CD4-positive, alpha-beta T cell (primary cell): Measurements from ENCODE around the gene SPCS1. TPM values are rescaled to one million over a fixed set of nuclear protein-coding genes. Genes with fewer than 3 reads are reported as not detected.

Source experiments
- ATAC-seq: fragments of 200-7000 bp; cut with Tn5 transposase; one replicate; pipeline ENCODE4 v1.10.0; 2022; ENCODE audit warnings: mild to moderate bottlenecking; ENCODE audit not compliant: poor library complexity
- CTCF ChIA-PET: fragments of 350-600 bp; sonication (Branson Sonifier 250); formaldehyde crosslinking; loops from one replicate; lab custom pipeline; 2021; ENCODE audit warnings: antibody characterized with exemption, inconsistent platforms; lab: Charles Lee
- POLR2A ChIA-PET: fragments of 350-600 bp; sonication (Branson Sonifier 250); formaldehyde crosslinking; loops from one replicate; lab custom pipeline; 2021; ENCODE audit warnings: antibody characterized with exemption, inconsistent platforms; lab: Charles Lee
- DNase-seq, 14 experiments: peaks; one replicate each; pipeline ENCODE4 v3.0.0-alpha.2; 2013 to 2020; ENCODE audit warnings: mixed read lengths in 2 of 14
- H3K27ac ChIP-seq, 2 donors: one replicate each; pipeline versions ENCODE4 v1.5.1 to v1.7.0; 2013; ENCODE audit warnings: low read length in 2 of 2, low read depth in 1 of 2, mild to moderate bottlenecking in 1 of 2
- H3K27me3 ChIP-seq, 2 experiments: 1 replicate in 1 of 2; 2 replicates in 1 of 2; pipeline versions ENCODE4 v1.6.1 to v1.7.0; 2013; ENCODE audit warnings: low read length in 2 of 2, control low read depth in 1 of 2, mild to moderate bottlenecking in 1 of 2, moderate library complexity in 1 of 2; ENCODE audit not compliant: insufficient read depth in 2 of 2, control insufficient read depth in 1 of 2
- H3K36me3 ChIP-seq: one replicate; pipeline ENCODE4 v1.6.1; 2013; ENCODE audit warnings: low read length, control low read depth; ENCODE audit not compliant: insufficient read depth
- H3K4me1 ChIP-seq: one replicate; pipeline ENCODE4 v1.6.1; 2013; ENCODE audit warnings: low read length, control low read depth; ENCODE audit not compliant: insufficient read depth
- H3K4me3 ChIP-seq: one replicate; pipeline ENCODE4 v1.5.1; 2013; ENCODE audit warnings: mild to moderate bottlenecking, low read length, moderate library complexity
- H3K9me3 ChIP-seq, 2 experiments: 1 replicate in 1 of 2; 2 replicates in 1 of 2; pipeline versions ENCODE4 v1.6.1 to v1.7.0; 2013; ENCODE audit warnings: low read length in 2 of 2, mild to moderate bottlenecking in 2 of 2, control low read depth in 1 of 2, moderate library complexity in 1 of 2; ENCODE audit not compliant: control insufficient read depth in 1 of 2, insufficient read depth in 1 of 2
- H3K27ac Mint-ChIP-seq: one replicate; pipeline ENCODE4 v1.8.0; 2020; ENCODE audit warnings: mixed read lengths
- H3K27me3 Mint-ChIP-seq: one replicate; pipeline ENCODE4 v1.8.0; 2021; ENCODE audit warnings: mixed read lengths
- H3K36me3 Mint-ChIP-seq: one replicate; pipeline ENCODE4 v1.8.0; 2021; ENCODE audit warnings: low read depth, mixed read lengths
- H3K4me1 Mint-ChIP-seq: one replicate; pipeline ENCODE4 v1.8.0; 2021; ENCODE audit warnings: low read depth, mixed read lengths
- H3K4me3 Mint-ChIP-seq: one replicate; pipeline ENCODE4 v1.8.0; 2020; ENCODE audit warnings: mild to moderate bottlenecking, mixed read lengths
- H3K9me3 Mint-ChIP-seq: one replicate; pipeline ENCODE4 v1.8.0; 2020; ENCODE audit warnings: mixed read lengths
- CTCF ChIP-seq: fragments of 200-600 bp; IDR thresholded peaks from one replicate; pipeline ENCODE4 v1.8.0; 2022; ENCODE audit warnings: antibody characterized with exemption, mild to moderate bottlenecking
- intact Hi-C, 2 experiments: fragments of 100-400 bp; cut with DNase I in 1 of 2; cut with micrococcal nuclease in 1 of 2; formaldehyde crosslinking; loops; one replicate each; pipeline versions ENCODE4 v1.15.1 to v1.9.0; 2023 to 2025; cut with DNase I, micrococcal nuclease
- total RNA-seq, 174 experiments: library from RNA in 2 of 174; stranded (reverse) in 2 of 174; gene quantifications; one replicate each; pipeline ENCODE4 v1.2.3 and lab custom pipeline; 2021 to 2026

The SPCS1 gene
- total RNA-seq, 2 experiments from 2014 or later = 60.0 to 64.5 TPM

- Histone ChIP-seq H3K9me3 (no peaks in the 10 kb centered on the region), H3K4me3 (peak overlapping the region; percentile 98), H3K36me3 (peaks cover 29% of the 10 kb centered on the region), H3K4me1 (peaks cover 39% of the 10 kb centered on the region), H3K27me3 (no peaks in the 10 kb centered on the region), H3K27ac (peak overlapping the region; percentile 80 to 86)
- ChIA-PET POLR2A (interaction anchor here (1.1 to 2.6 kb wide), 9 partner anchors 9 to 1205 kb away, joined by 3 to 23 read pairs (median 4); partner anchors contain the start of genes PBRM1 and STIMATE), CTCF (no interaction called here)
- Mint-ChIP-seq H3K4me1 (peaks cover 40% of the 10 kb centered on the region), H3K27me3 (no peaks in the 10 kb centered on the region), H3K4me3 (peak overlapping the region; percentile 96), H3K27ac (peak overlapping the region; percentile 98), H3K36me3 (peaks cover 43% of the 10 kb centered on the region), H3K9me3 (no peaks in the 10 kb centered on the region)
- intact Hi-C loops = loop anchor here (1.0 to 10.0 kb wide), 4 partner anchors 18 to 710 kb away; partner anchors contain the start of genes DCP1A (in 1 of the 2), GNL3 (in 1 of the 2) and RPL29 (in 1 of the 2)
- no peak for TF ChIP-seq CTCF
- DNase-seq (peak in 3 of 14 experiments; percentile 9 to 37 (median 27)), ATAC-seq (no peak)
Observed at GRCh38 chr3:52704611-52705437, 1.1 kb upstream of the SPCS1 start.

GRCh38 chr3:52705438-52705687 lies 543 bp upstream of the SPCS1 start:
- intact Hi-C loops = loop anchor here (1.0 to 10.0 kb wide), 4 partner anchors 18 to 711 kb away; partner anchors contain the start of genes DCP1A (in 1 of the 2), GNL3 (in 1 of the 2) and RPL29 (in 1 of the 2)
- no peak for TF ChIP-seq CTCF
- peaks cover 44% of the 10 kb centered on the region for H3K36me3 Mint-ChIP-seq
- ChIA-PET POLR2A (interaction anchor here (1.0 to 2.6 kb wide), 11 partner anchors 10 to 1206 kb away, joined by 3 to 23 read pairs (median 4); partner anchors contain the start of genes DCP1A, PBRM1, STIMATE and UQCC5), CTCF (no interaction called here)
- Histone ChIP-seq H3K36me3 (peaks cover 26% of the 10 kb centered on the region), H3K9me3 (no peaks in the 10 kb centered on the region), H3K4me1 (peaks cover 39% of the 10 kb centered on the region), H3K4me3 (peak overlapping the region; percentile 98), H3K27ac (peak overlapping the region; percentile 86 to 90), H3K27me3 (no peaks in the 10 kb centered on the region)
- no peaks in the 10 kb centered on the region for H3K27me3 Mint-ChIP-seq
- peaks cover 40% of the 10 kb centered on the region for H3K4me1 Mint-ChIP-seq
- H3K27ac Mint-ChIP-seq = peak overlapping the region; percentile 98
- H3K9me3 Mint-ChIP-seq = no peaks in the 10 kb centered on the region
- peak overlapping the region; percentile 96 for H3K4me3 Mint-ChIP-seq
- no peak for DNase-seq
- peak; percentile 63 for ATAC-seq

GRCh38 chr3:52707585-52707984 lies 1.7 kb downstream of the SPCS1 start:
- ChIA-PET POLR2A (interaction anchor here (2.0 kb wide), 1 partner anchor 13 kb away, joined by 7 read pairs; no protein-coding TSS in a partner anchor), CTCF (no interaction called here)
- Mint-ChIP-seq H3K27ac (peak overlapping the region; percentile 98), H3K4me3 (peak overlapping the region; percentile 85), H3K4me1 (peaks cover 40% of the 10 kb centered on the region), H3K36me3 (peaks cover 56% of the 10 kb centered on the region), H3K9me3 (no peaks in the 10 kb centered on the region), H3K27me3 (no peaks in the 10 kb centered on the region)
- Histone ChIP-seq H3K4me1 (peaks cover 35% of the 10 kb centered on the region), H3K9me3 (no peaks in the 10 kb centered on the region), H3K4me3 (peak overlapping the region; percentile 98), H3K27me3 (no peaks in the 10 kb centered on the region), H3K36me3 (peaks cover 30% of the 10 kb centered on the region), H3K27ac (peak overlapping the region; percentile 13 to 16)
- intact Hi-C loops = loop anchor here in 1 of 2 experiments (2.0 to 10.0 kb wide), 3 partner anchors 61 to 713 kb away; partner anchors contain the start of genes DCP1A and RPL29
- no peak for TF ChIP-seq CTCF
- ATAC-seq (no peak), DNase-seq (peak in 1 of 14 experiments; percentile 8)
